SK-N-SH (cell line): Measurements from ENCODE around the gene MAD1L1. TPM values are rescaled to one million over a fixed set of nuclear protein-coding genes. Genes with fewer than 3 reads are reported as not detected.
A peak's percentile ranks its signal among the peaks of the same experiment; 100 is the strongest.

Experiments used
- CTCF ChIA-PET: fragments of 300-600, 350-600 bp; formaldehyde crosslinking; extraction: SDS; loops from one replicate; lab custom pipeline; 2021; lab: Yijun Ruan, JAX
- POLR2A ChIA-PET: fragments of 350-600 bp; sonication (Branson Sonifier 250); formaldehyde crosslinking; extraction: SDS; loops from one replicate; lab custom pipeline; 2020; ENCODE audit warnings: antibody characterized with exemption, inconsistent platforms; lab: Yijun Ruan, JAX
- DNase-seq: peaks from one replicate; pipeline ENCODE4 v3.0.0; 2012
- H2AFZ ChIP-seq: fragments of 200-600 bp; sonication (generic); 2 replicates; pipeline ENCODE4 v1.8.1; 2016; ENCODE audit warnings: antibody characterized with exemption, mild to moderate bottlenecking, low read depth
- H3F3A ChIP-seq: fragments of 200-600 bp; sonication (generic); replicated peaks from 2 replicates; pipeline ENCODE3; 2016; ENCODE audit warnings: antibody characterized with exemption, mild to moderate bottlenecking; ENCODE audit not compliant: insufficient read depth
- H3K27ac ChIP-seq, 2 experiments: fragments of 200-500 bp in 1 of 2; fragments of 200-600 bp in 1 of 2; sonication (Bioruptor generic) in 1 of 2; sonication (generic), shearing (Covaris generic) in 1 of 2; 2 replicates each; pipeline versions ENCODE4 v1.5.1 to v1.6.1; 2014 to 2016; ENCODE audit warnings: low read depth in 2 of 2, inconsistent platforms in 1 of 2, low read length in 1 of 2, mild to moderate bottlenecking in 1 of 2, mixed read lengths in 1 of 2
- H3K27me3 ChIP-seq: fragments of 200-600 bp; sonication (generic), shearing (Covaris generic); 2 replicates; pipeline ENCODE4 v1.6.1; 2016; ENCODE audit warnings: mixed run types; ENCODE audit not compliant: insufficient read depth
- H3K36me3 ChIP-seq, 2 experiments: fragments of 200-500 bp in 1 of 2; fragments of 200-600 bp in 1 of 2; sonication (Bioruptor generic) in 1 of 2; sonication (generic) in 1 of 2; replicated peaks in 1 of 2; 2 replicates each; pipeline versions ENCODE3 to v1.5.1; 2014 to 2016; ENCODE audit warnings: low read length in 1 of 2, mild to moderate bottlenecking in 1 of 2; ENCODE audit not compliant: insufficient read depth in 2 of 2, control insufficient read depth in 1 of 2
- H3K4me1 ChIP-seq, 2 experiments: fragments of 200-500 bp in 1 of 2; fragments of 200-600 bp in 1 of 2; sonication (Bioruptor generic) in 1 of 2; sonication (generic), shearing (Covaris generic) in 1 of 2; 2 replicates each; pipeline versions ENCODE4 v1.5.1 to v1.6.1; 2014 to 2016; ENCODE audit warnings: low read depth in 1 of 2, low read length in 1 of 2, mixed run types in 1 of 2; ENCODE audit not compliant: insufficient read depth in 2 of 2, control insufficient read depth in 1 of 2
- H3K4me2 ChIP-seq: fragments of 200-600 bp; sonication (generic), shearing (Covaris generic); 2 replicates; pipeline ENCODE4 v1.6.1; 2017; ENCODE audit warnings: mixed run types
- H3K4me3 ChIP-seq, 2 experiments: fragments of 200-500 bp in 1 of 2; fragments of 200-600 bp in 1 of 2; sonication (Bioruptor generic) in 1 of 2; sonication (generic), shearing (Covaris generic) in 1 of 2; 2 replicates each; pipeline versions ENCODE4 v1.5.1 to v1.8.1; 2014 to 2016; ENCODE audit warnings: low read depth in 2 of 2, inconsistent platforms in 1 of 2, low read length in 1 of 2, mild to moderate bottlenecking in 1 of 2, mixed read lengths in 1 of 2, moderate library complexity in 1 of 2
- H3K79me2 ChIP-seq: fragments of 200-600 bp; sonication (generic); 2 replicates; pipeline ENCODE4 v1.8.1; 2017; ENCODE audit warnings: mild to moderate bottlenecking; ENCODE audit not compliant: insufficient read depth
- H3K9ac ChIP-seq: fragments of 200-600 bp; sonication (generic); 2 replicates; pipeline ENCODE4 v1.6.1; 2017; ENCODE audit warnings: mixed run types
- H3K9me2 ChIP-seq: fragments of 200-600 bp; sonication (generic); 2 replicates; pipeline ENCODE4 v1.6.1; 2017; ENCODE audit warnings: mixed run types
- H3K9me3 ChIP-seq: fragments of 200-600 bp; sonication (generic); 2 replicates; pipeline ENCODE4 v1.6.1; 2017; ENCODE audit warnings: mixed run types, mild to moderate bottlenecking, moderate library complexity
- H4K20me1 ChIP-seq: fragments of 200-600 bp; sonication (generic); 2 replicates; pipeline ENCODE4 v1.6.1; 2017; ENCODE audit warnings: mild to moderate bottlenecking, mixed run types; ENCODE audit not compliant: insufficient read depth
- CHD2 ChIP-seq: fragments of 150-350 bp; IDR thresholded peaks from 2 replicates; pipeline ENCODE4 v1.6.1; 2018; ENCODE audit warnings: low read length; ENCODE audit not compliant: partially characterized antibody
- CTCF ChIP-seq: fragments of 200-600 bp; sonication (generic); IDR thresholded peaks from 2 replicates; pipeline ENCODE4 v1.6.1; 2017; ENCODE audit warnings: antibody characterized with exemption, mild to moderate bottlenecking, moderate library complexity
- FOSL2 ChIP-seq: IDR thresholded peaks from 2 replicates; pipeline ENCODE4 v1.4.0; 2012; ENCODE audit warnings: low read depth, mild to moderate bottlenecking, moderate library complexity, borderline replicate concordance
- FOXM1 ChIP-seq: IDR thresholded peaks from 2 replicates; pipeline ENCODE4 v1.4.0; 2012; ENCODE audit warnings: low read depth, mild to moderate bottlenecking
- JUND ChIP-seq: IDR thresholded peaks from 2 replicates; pipeline ENCODE4 v1.4.0; 2012
- MEF2A ChIP-seq: IDR thresholded peaks from 2 replicates; pipeline ENCODE4 v1.4.0; 2012; ENCODE audit warnings: low read depth, borderline replicate concordance
- NRF1 ChIP-seq: IDR thresholded peaks from 2 replicates; pipeline ENCODE4 v1.6.1; 2012; ENCODE audit warnings: low read depth, mild to moderate bottlenecking, low read length
- PBX3 ChIP-seq: IDR thresholded peaks from 2 replicates; pipeline ENCODE4; 2012
- RAD21 ChIP-seq: IDR thresholded peaks from 2 replicates; pipeline ENCODE4 v1.6.1; 2012; ENCODE audit warnings: mild to moderate bottlenecking, low read length
- RFX5 ChIP-seq: IDR thresholded peaks from 2 replicates; pipeline ENCODE4 v1.6.1; 2012; ENCODE audit warnings: mild to moderate bottlenecking, improper control_type of control experiment, low read length
- SMC3 ChIP-seq: IDR thresholded peaks from 2 replicates; pipeline ENCODE4 v1.6.1; 2012; ENCODE audit warnings: low read depth, low read length, improper control_type of control experiment
- TAF1 ChIP-seq: IDR thresholded peaks from 2 replicates; pipeline ENCODE4 v1.6.1; 2012; ENCODE audit warnings: low read depth, mild to moderate bottlenecking, low read length, moderate library complexity, borderline replicate concordance
- TCF12 ChIP-seq: IDR thresholded peaks from 2 replicates; pipeline ENCODE4 v1.4.0; 2012
- YY1 ChIP-seq: IDR thresholded peaks from 2 replicates; pipeline ENCODE4 v1.4.0; 2012; ENCODE audit warnings: low read depth, mild to moderate bottlenecking
- WGBS: methylation state at CpG from one replicate; pipeline ENCODE4 v1.1.6; 2017; ENCODE audit warnings: low lambda C conversion rate; 5-methylcytosine and 5-hydroxymethylcytosine counted together
- polyA plus RNA-seq, 3 experiments: library from polyadenylated mRNA; depleted of rRNA; stranded (reverse); fragments of >200 nt; gene quantifications; 2 replicates each; pipeline ENCODE4 v1.2.3, GENCODE V29; 2012
- TF ChIP-seq, protein P1 (sequence below): IDR thresholded peaks from 2 replicates; pipeline ENCODE4 v1.4.0; 2012; ENCODE audit warnings: low read depth, borderline replicate concordance

The MAD1L1 gene
- polyA plus RNA-seq, 1 of the 3 experiments (the other 2 are of a cell fraction), result 46.2 TPM

DNA sequence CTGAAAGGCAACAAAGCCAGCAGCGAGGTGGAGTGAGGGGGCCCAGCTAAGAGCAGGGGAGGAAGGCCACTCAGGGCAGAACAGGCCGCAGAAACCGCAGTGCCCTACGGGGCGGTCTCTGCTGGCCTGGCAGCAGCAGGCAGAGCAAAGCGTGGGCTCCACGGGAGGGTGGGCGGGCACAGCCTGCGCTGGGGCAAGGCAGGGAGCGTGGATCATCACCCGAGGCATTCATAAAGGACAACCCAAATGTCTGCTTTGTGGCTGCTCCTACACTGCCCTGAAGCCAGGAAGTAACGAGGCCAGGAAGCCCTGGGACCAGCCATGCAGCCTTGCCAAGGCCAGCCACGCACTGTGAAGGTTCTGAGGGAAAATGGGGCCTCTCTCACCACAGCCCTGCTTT is 127.5 kb downstream of the MAD1L1 start:
- no peak overlapping the region for H3K9ac ChIP-seq
- H3K27ac ChIP-seq, result peak overlapping the region in 1 of 2 experiments; percentile 91; a peak in 2 of 4 replicates
- no peaks in the 10 kb centered on the region for H3K27me3 ChIP-seq
- peaks cover 5% of the 10 kb centered on the region for H3F3A ChIP-seq
- no peaks in the 10 kb centered on the region for H3K36me3 ChIP-seq
- peak; percentile 73 for DNase-seq
- H2AFZ ChIP-seq, result no peak overlapping the region
- no peak for TF ChIP-seq CTCF
- no peak for TF ChIP-seq TCF12
- TF ChIP-seq RAD21, result no peak
- no peak for TF ChIP-seq YY1
- TF ChIP-seq RFX5, result no peak
- TF ChIP-seq NRF1, result no peak
- TF ChIP-seq TAF1, result no peak
- no peak for TF ChIP-seq CHD2
- TF ChIP-seq MEF2A, result no peak
- no peak for TF ChIP-seq FOSL2
- TF ChIP-seq PBX3, result no peak
- TF ChIP-seq JUND, result no peak
- TF ChIP-seq FOXM1, result no peak
- TF ChIP-seq, protein P1, sequence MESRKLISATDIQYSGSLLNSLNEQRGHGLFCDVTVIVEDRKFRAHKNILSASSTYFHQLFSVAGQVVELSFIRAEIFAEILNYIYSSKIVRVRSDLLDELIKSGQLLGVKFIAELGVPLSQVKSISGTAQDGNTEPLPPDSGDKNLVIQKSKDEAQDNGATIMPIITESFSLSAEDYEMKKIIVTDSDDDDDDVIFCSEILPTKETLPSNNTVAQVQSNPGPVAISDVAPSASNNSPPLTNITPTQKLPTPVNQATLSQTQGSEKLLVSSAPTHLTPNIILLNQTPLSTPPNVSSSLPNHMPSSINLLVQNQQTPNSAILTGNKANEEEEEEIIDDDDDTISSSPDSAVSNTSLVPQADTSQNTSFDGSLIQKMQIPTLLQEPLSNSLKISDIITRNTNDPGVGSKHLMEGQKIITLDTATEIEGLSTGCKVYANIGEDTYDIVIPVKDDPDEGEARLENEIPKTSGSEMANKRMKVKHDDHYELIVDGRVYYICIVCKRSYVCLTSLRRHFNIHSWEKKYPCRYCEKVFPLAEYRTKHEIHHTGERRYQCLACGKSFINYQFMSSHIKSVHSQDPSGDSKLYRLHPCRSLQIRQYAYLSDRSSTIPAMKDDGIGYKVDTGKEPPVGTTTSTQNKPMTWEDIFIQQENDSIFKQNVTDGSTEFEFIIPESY, result no peak
- no peak for TF ChIP-seq SMC3
- H4K20me1 ChIP-seq, result no peaks in the 10 kb centered on the region
- H3K79me2 ChIP-seq, result no peaks in the 10 kb centered on the region
- no peak overlapping the region for H3K4me3 ChIP-seq
- no peaks in the 10 kb centered on the region for H3K9me2 ChIP-seq
- no peaks in the 10 kb centered on the region for H3K9me3 ChIP-seq
- peaks cover 15 to 81% of the 10 kb centered on the region in 2 experiments for H3K4me1 ChIP-seq
- CTCF ChIA-PET, result interaction anchor here (0.8 to 4.9 kb wide), 18 partner anchors 11 to 439 kb away, joined by 3 to 24 read pairs (median 5); no protein-coding TSS in a partner anchor
- H3K4me2 ChIP-seq, result no peak overlapping the region
- POLR2A ChIA-PET, result no interaction called here
- WGBS, result 94% methylated on average over 12 of the region's 13 CpGs
